Upper lobe of left lung (tissue), 6 donors: Measurements from ENCODE around the gene ANKRD10. TPM values are rescaled to one million over a fixed set of nuclear protein-coding genes. Genes with fewer than 3 reads are reported as not detected.
A peak's percentile ranks its signal among the peaks of the same experiment; 100 is the strongest.

Experiments used
- ATAC-seq, 2 donors: fragments of 200-7000 bp; cut with Tn5 transposase; one replicate each; pipeline ENCODE4 v1.9.1; 2022; ENCODE audit warnings: mild to moderate bottlenecking in 2 of 2, moderate library complexity in 2 of 2; ENCODE audit not compliant: low FRiP score in 2 of 2
- DNase-seq, 2 donors: peaks; one replicate each; pipeline ENCODE4 v3.0.0-alpha.2; 2019 to 2020
- H3K27ac ChIP-seq, 4 donors: fragments of 200-600 bp; sonication (generic); one replicate each; pipeline ENCODE4 v1.5.1; 2016 to 2019
- H3K27me3 ChIP-seq, 4 donors: fragments of 200-600 bp; sonication (generic); one replicate each; pipeline ENCODE4 v1.5.1; 2017 to 2019
- H3K36me3 ChIP-seq, 4 donors: fragments of 200-600 bp; sonication (generic); one replicate each; pipeline ENCODE4 v1.5.1; 2016 to 2019
- H3K4me1 ChIP-seq, 4 donors: fragments of 200-600 bp; sonication (generic); one replicate each; pipeline ENCODE4 v1.5.1; 2018 to 2019
- H3K4me3 ChIP-seq, 4 donors: fragments of 200-600 bp; sonication (generic); one replicate each; pipeline ENCODE4 v1.5.1; 2017 to 2019; ENCODE audit warnings: mild to moderate bottlenecking in 2 of 4, moderate library complexity in 1 of 4
- H3K9me3 ChIP-seq, 4 donors: fragments of 200-600 bp; sonication (generic); one replicate each; pipeline ENCODE4 v1.5.1; 2018 to 2019
- EP300 ChIP-seq, 4 donors: sonication (generic); formaldehyde crosslinking; IDR thresholded peaks; one replicate each; pipeline ENCODE4 v1.5.1; 2017; ENCODE audit warnings: antibody characterized with exemption in 4 of 4, control low read depth in 2 of 4
- POLR2A ChIP-seq, 4 donors: fragments of 450-650 bp; IDR thresholded peaks; one replicate each; pipeline ENCODE4 v1.5.1; 2016 to 2017; ENCODE audit warnings: antibody characterized with exemption in 4 of 4, mild to moderate bottlenecking in 2 of 4
- POLR2AphosphoS5 ChIP-seq, 2 donors: sonication (generic); formaldehyde crosslinking; IDR thresholded peaks; one replicate each; pipeline ENCODE4 v1.5.1; 2017; ENCODE audit warnings: antibody characterized with exemption in 2 of 2
- WGBS, 2 donors: methylation state at CpG; one replicate each; pipeline ENCODE4 v1.1.5; 2017 to 2018; 5-methylcytosine and 5-hydroxymethylcytosine counted together
- total RNA-seq, 6 donors: library from RNA; depleted of rRNA in 4 of 6; stranded (reverse); fragments of >200 nt in 4 of 6; gene quantifications; one replicate each; pipeline versions ENCODE4 v1.1.0 to v1.2.1, GENCODE V29; 2016 to 2021
- TF ChIP-seq, protein P1 (sequence below), 6 experiments: fragments of 450-650 bp in 4 of 6; fragments of 200-600 bp in 2 of 6; sonication (generic) in 2 of 6; IDR thresholded peaks; one replicate each; pipeline ENCODE4 v1.5.1; 2016 to 2019; ENCODE audit warnings: antibody characterized with exemption in 6 of 6
- donor health status: DM: no; HTN: no; CAD: no; lungs with moderate emphysema.
- donor health status: DM: no; HTN: yes; CAD: no; lungs with severe emphysema.

The ANKRD10 gene
- total RNA-seq, 6 donors from 2014 or later, result 91.4 to 190 (median 107) TPM

- H3K36me3 ChIP-seq, result peaks cover 6 to 31% (median 7%) of the 10 kb centered on the region in 4 donors
- H3K4me3 ChIP-seq, result no peak overlapping the region
- H3K27ac ChIP-seq, result no peak overlapping the region
- no peaks in the 10 kb centered on the region for H3K27me3 ChIP-seq
- TF ChIP-seq POLR2AphosphoS5 (IDR thresholded peaks at IDR 0.05) (no peak), POLR2A (IDR thresholded peaks at IDR 0.05) (no peak), EP300 (IDR thresholded peaks at IDR 0.05) (no peak)
- TF ChIP-seq, protein P1, sequence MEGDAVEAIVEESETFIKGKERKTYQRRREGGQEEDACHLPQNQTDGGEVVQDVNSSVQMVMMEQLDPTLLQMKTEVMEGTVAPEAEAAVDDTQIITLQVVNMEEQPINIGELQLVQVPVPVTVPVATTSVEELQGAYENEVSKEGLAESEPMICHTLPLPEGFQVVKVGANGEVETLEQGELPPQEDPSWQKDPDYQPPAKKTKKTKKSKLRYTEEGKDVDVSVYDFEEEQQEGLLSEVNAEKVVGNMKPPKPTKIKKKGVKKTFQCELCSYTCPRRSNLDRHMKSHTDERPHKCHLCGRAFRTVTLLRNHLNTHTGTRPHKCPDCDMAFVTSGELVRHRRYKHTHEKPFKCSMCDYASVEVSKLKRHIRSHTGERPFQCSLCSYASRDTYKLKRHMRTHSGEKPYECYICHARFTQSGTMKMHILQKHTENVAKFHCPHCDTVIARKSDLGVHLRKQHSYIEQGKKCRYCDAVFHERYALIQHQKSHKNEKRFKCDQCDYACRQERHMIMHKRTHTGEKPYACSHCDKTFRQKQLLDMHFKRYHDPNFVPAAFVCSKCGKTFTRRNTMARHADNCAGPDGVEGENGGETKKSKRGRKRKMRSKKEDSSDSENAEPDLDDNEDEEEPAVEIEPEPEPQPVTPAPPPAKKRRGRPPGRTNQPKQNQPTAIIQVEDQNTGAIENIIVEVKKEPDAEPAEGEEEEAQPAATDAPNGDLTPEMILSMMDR (IDR thresholded peaks at IDR 0.05), result no peak
- no peak for DNase-seq
- WGBS, 2 donors, result 74 to 81% methylated on average over 8 of the region's 8 CpGs
- no peaks in the 10 kb centered on the region for H3K9me3 ChIP-seq
- no peak for ATAC-seq
- no peaks in the 10 kb centered on the region for H3K4me1 ChIP-seq
These were observed 24.3 kb downstream of the ANKRD10 start for GRCh38 chr13:110890279-110891165.

GRCh38 chr13:110888390-110888789 is 26.5 kb downstream of the ANKRD10 start:
- H3K9me3 ChIP-seq, result no peaks in the 10 kb centered on the region
- DNase-seq (no peak), ATAC-seq (no peak)
- H3K36me3 ChIP-seq, result peaks cover 6 to 15% (median 7%) of the 10 kb centered on the region in 4 donors
- no peaks in the 10 kb centered on the region for H3K27me3 ChIP-seq
- H3K27ac ChIP-seq, result peak overlapping the region in 1 of 4 donors; percentile 51
- H3K4me3 ChIP-seq, result no peak overlapping the region
- no peak for TF ChIP-seq POLR2AphosphoS5 (IDR thresholded peaks at IDR 0.05)
- TF ChIP-seq EP300 (IDR thresholded peaks at IDR 0.05), result no peak
- TF ChIP-seq, protein P1 (IDR thresholded peaks at IDR 0.05), result no peak
- no peak for TF ChIP-seq POLR2A (IDR thresholded peaks at IDR 0.05)
- WGBS, 2 donors, result 70 to 82% methylated on average over 3 of the region's 3 CpGs
- no peaks in the 10 kb centered on the region for H3K4me1 ChIP-seq

DNA sequence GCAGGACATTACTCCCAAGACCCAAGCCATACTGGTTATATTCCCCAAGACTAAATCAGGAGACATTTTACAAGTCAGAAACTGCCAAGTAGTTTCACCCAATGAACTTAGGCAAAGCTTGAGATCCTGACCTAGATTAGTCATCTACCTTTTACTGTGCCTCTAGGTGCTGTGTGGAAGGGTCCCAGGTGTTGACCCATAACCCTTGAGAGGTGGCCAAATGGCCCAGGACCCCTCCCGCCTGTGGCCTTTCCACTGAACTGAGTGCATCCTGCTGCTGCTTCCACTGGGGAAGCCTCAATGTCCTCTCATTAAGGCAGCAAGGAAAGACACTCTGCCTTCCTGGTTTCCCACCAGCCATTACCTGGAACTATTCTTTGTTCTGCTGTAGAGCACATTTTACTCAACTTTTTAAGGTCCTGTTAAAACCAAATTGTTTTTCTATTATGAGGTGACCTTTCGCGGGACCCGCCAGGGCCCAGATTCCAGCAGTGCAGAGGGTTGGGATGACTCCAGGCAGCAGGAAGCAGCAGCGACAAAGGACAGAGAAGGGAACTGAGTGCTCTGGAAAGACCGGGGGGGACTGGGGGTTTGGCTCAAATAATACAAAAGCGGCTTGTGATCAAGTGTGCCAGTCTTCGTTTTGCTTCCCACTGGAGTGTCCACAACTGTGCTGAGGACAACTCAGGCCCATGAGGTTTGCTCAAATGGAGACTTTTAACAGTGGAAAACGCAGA is 27.1 kb downstream of the ANKRD10 start:
- no peak for TF ChIP-seq EP300 (IDR thresholded peaks at IDR 0.05)
- TF ChIP-seq, protein P1 (IDR thresholded peaks at IDR 0.05), result no peak
- TF ChIP-seq POLR2AphosphoS5 (IDR thresholded peaks at IDR 0.05), result no peak
- TF ChIP-seq POLR2A (IDR thresholded peaks at IDR 0.05), result no peak
- H3K27me3 ChIP-seq, result no peaks in the 10 kb centered on the region
- 45 to 54% methylated on average over 9 of the region's 9 CpGs for WGBS, 2 donors
- no peak overlapping the region for H3K4me3 ChIP-seq
- peaks cover 2 to 11% (median 4%) of the 10 kb centered on the region in 4 donors for H3K36me3 ChIP-seq
- DNase-seq, result no peak
- ATAC-seq, result peak in 1 of 2 donors; percentile 22
- no peaks in the 10 kb centered on the region for H3K9me3 ChIP-seq
- H3K27ac ChIP-seq, result peak overlapping the region in 1 of 4 donors; percentile 51
- H3K4me1 ChIP-seq, result no peaks in the 10 kb centered on the region

GRCh38 chr13:110886870-110887596 is 27.8 kb downstream of the ANKRD10 start:
- TF ChIP-seq POLR2A (IDR thresholded peaks at IDR 0.05) (no peak), POLR2AphosphoS5 (IDR thresholded peaks at IDR 0.05) (no peak), EP300 (IDR thresholded peaks at IDR 0.05) (no peak)
- TF ChIP-seq, protein P1 (IDR thresholded peaks at IDR 0.05), result no peak
- Histone ChIP-seq H3K4me1 (no peaks in the 10 kb centered on the region), H3K9me3 (no peaks in the 10 kb centered on the region), H3K27me3 (no peaks in the 10 kb centered on the region), H3K36me3 (peaks cover 0 to 5% (median 2%) of the 10 kb centered on the region in 4 donors), H3K27ac (no peak overlapping the region), H3K4me3 (no peak overlapping the region)
- 59 to 65% methylated on average over 5 of the region's 5 CpGs for whole genome bisulfite sequencing, 2 donors
- DNase-seq (no peak), ATAC-seq (peak in 1 of 2 donors; percentile 25)
